Bronchial smooth muscle cell (primary cell): ENCODE data around the gene MAP3K8. TPM values are rescaled to one million over a fixed set of nuclear protein-coding genes. Genes with fewer than 3 reads are reported as not detected.

Source experiments
- total RNA-seq: library from RNA; depleted of rRNA; stranded (reverse); fragments of >200 nt; gene quantifications from 2 replicates; pipeline ENCODE4 v1.2.1, GENCODE V29; 2014

The MAP3K8 gene
- 6.9 and 7.1 TPM in 2 replicates for total RNA-seq

GRCh38 chr10:30433730-30434272 is at the start of gene MAP3K8:
TSS of gene MAP3K8 (plus strand) at chr10:30434184. CDS start at chr10:30438939, 4,755 bp downstream.

Other genes starting within 250 kb of the MAP3K8 start
- gene MTPAP, start 84.9 kb upstream of the MAP3K8 start, total RNA-seq, result 6.4 and 8.2 TPM in 2 replicates
- not detected in 2 replicates for gene LYZL2, start 195.6 kb downstream of the MAP3K8 start, total RNA-seq